Neural cell (in vitro differentiated cells): ENCODE results near the gene LRRC27. TPM values are rescaled to one million over a fixed set of nuclear protein-coding genes. Genes with fewer than 3 reads are reported as not detected.

Experiments used
- H2AFZ ChIP-seq: fragments of 200-600, 300-800 bp; sonication (generic), shearing (Covaris generic); 2 replicates; pipeline ENCODE4 v1.6.0; 2014; ENCODE audit warnings: low read depth, mild to moderate bottlenecking, antibody characterized with exemption, low read length, moderate library complexity
- H3F3A ChIP-seq: fragments of 200-600 bp; shearing (Covaris generic); 2 replicates; pipeline ENCODE4 v1.6.1; 2016; ENCODE audit warnings: mild to moderate bottlenecking, moderate library complexity, mixed read lengths, antibody characterized with exemption, low read length; ENCODE audit not compliant: insufficient read depth, poor library complexity, severe bottlenecking
- H3K27ac ChIP-seq: fragments of 200-600, 300-800 bp; sonication (generic), shearing (Covaris generic); 2 replicates; pipeline ENCODE4 v1.5.1; 2014; ENCODE audit warnings: mild to moderate bottlenecking, low read length, moderate library complexity
- H3K27me3 ChIP-seq: fragments of 300-800, 200-600 bp; sonication (generic), shearing (Covaris generic); 2 replicates; pipeline ENCODE4 v1.6.0; 2014; ENCODE audit warnings: mild to moderate bottlenecking, low read depth, low read length, moderate library complexity; ENCODE audit not compliant: insufficient read depth
- H3K36me3 ChIP-seq: fragments of 300-800, 200-600 bp; sonication (generic), shearing (Covaris generic); 2 replicates; pipeline ENCODE4 v1.5.1; 2014; ENCODE audit warnings: mild to moderate bottlenecking, antibody characterized with exemption, low read length, moderate library complexity; ENCODE audit not compliant: insufficient read depth
- H3K4me2 ChIP-seq: fragments of 300-800, 200-600 bp; sonication (generic), shearing (Covaris generic); 2 replicates; pipeline ENCODE4 v1.6.0; 2014; ENCODE audit warnings: mild to moderate bottlenecking, low read length
- H3K4me3 ChIP-seq: fragments of 300-800, 200-600 bp; sonication (generic), shearing (Covaris generic); 2 replicates; pipeline ENCODE4 v1.5.1; 2014; ENCODE audit warnings: mild to moderate bottlenecking, low read length, moderate library complexity
- H3K79me2 ChIP-seq: fragments of 200-600 bp; shearing (Covaris generic); replicated peaks from 2 replicates; pipeline ENCODE4 v1.6.0; 2014; ENCODE audit warnings: mild to moderate bottlenecking, low read length, moderate library complexity; ENCODE audit not compliant: insufficient read depth
- H3K9ac ChIP-seq: fragments of 300-800, 200-600 bp; sonication (generic), shearing (Covaris generic); 2 replicates; pipeline ENCODE4 v1.6.1; 2016; ENCODE audit warnings: mild to moderate bottlenecking, low read length, mixed read lengths
- H3K9me2 ChIP-seq: fragments of 200-600 bp; shearing (Covaris generic); 2 replicates; pipeline ENCODE4 v1.6.1; 2016; ENCODE audit warnings: mild to moderate bottlenecking, low read length, mixed read lengths; ENCODE audit not compliant: insufficient read depth
- H3K9me3 ChIP-seq: fragments of 200-600, 300-800 bp; sonication (generic), shearing (Covaris generic); 2 replicates; pipeline ENCODE4 v1.6.1; 2016; ENCODE audit warnings: mild to moderate bottlenecking, mixed run types, low read length, moderate library complexity, mixed read lengths
- H4K20me1 ChIP-seq: fragments of 200-600 bp; shearing (Covaris generic); 2 replicates; pipeline ENCODE4 v1.6.1; 2016; ENCODE audit warnings: mild to moderate bottlenecking, mixed run types; ENCODE audit not compliant: insufficient read depth
- CTCF ChIP-seq: fragments of 450-650 bp; IDR thresholded peaks from 2 replicates; pipeline ENCODE4 v1.5.1; 2014; ENCODE audit warnings: antibody characterized with exemption, mild to moderate bottlenecking, moderate library complexity; ENCODE audit not compliant: poor library complexity, severe bottlenecking
- EP300 ChIP-seq: fragments of 450-650 bp; conservative IDR thresholded peaks from 2 replicates; pipeline ENCODE4 v1.6.1; 2014; ENCODE audit warnings: antibody characterized with exemption, mild to moderate bottlenecking, moderate library complexity; ENCODE audit not compliant: poor library complexity, severe bottlenecking
- EZH2 ChIP-seq: fragments of 200-600, 300-800 bp; shearing (Covaris generic), sonication (generic); IDR thresholded peaks from 2 replicates; pipeline ENCODE4 v1.6.1; 2014; ENCODE audit warnings: antibody characterized with exemption, low read length, borderline replicate concordance, mild to moderate bottlenecking; ENCODE audit not compliant: insufficient read depth, poor library complexity, severe bottlenecking
- MXI1 ChIP-seq: fragments of 450-650 bp; conservative IDR thresholded peaks from 2 replicates; pipeline ENCODE4 v1.6.1; 2014; ENCODE audit warnings: antibody characterized with exemption, mild to moderate bottlenecking; ENCODE audit not compliant: poor library complexity, severe bottlenecking
- POLR2AphosphoS5 ChIP-seq: IDR thresholded peaks from 2 replicates; pipeline ENCODE4 v1.6.1; 2012
- RAD21 ChIP-seq: fragments of 450-650 bp; conservative IDR thresholded peaks from 2 replicates; pipeline ENCODE4 v1.6.1; 2014; ENCODE audit warnings: antibody characterized with exemption, mild to moderate bottlenecking, moderate library complexity
- REST ChIP-seq: IDR thresholded peaks from 2 replicates; pipeline ENCODE4 v1.6.1; 2012; ENCODE audit warnings: borderline replicate concordance
- SMC3 ChIP-seq: fragments of 450-650 bp; conservative IDR thresholded peaks from 2 replicates; pipeline ENCODE4 v1.6.1; 2014; ENCODE audit warnings: antibody characterized with exemption, mild to moderate bottlenecking, moderate library complexity; ENCODE audit not compliant: poor library complexity
- TAF1 ChIP-seq: IDR thresholded peaks from 2 replicates; pipeline ENCODE4 v1.6.1; 2012; ENCODE audit warnings: low read depth
- polyA plus RNA-seq: library from polyadenylated mRNA; depleted of rRNA; stranded (reverse); fragments of >200 nt; gene quantifications from 2 replicates; pipeline ENCODE4 v1.2.3, GENCODE V29; 2014

Gene LRRC27
- polyA plus RNA-seq, 1 donor from 2014 or later: 26.7 TPM

- TF ChIP-seq MXI1: no peak
- no peak for TF ChIP-seq REST
- no peak for TF ChIP-seq EZH2
- no peak for TF ChIP-seq POLR2AphosphoS5
- TF ChIP-seq TAF1: no peak
- TF ChIP-seq RAD21: no peak
- no peak for TF ChIP-seq CTCF
- Histone ChIP-seq H3K4me3 (peak overlapping the region; percentile 73), H3K36me3 (no peaks in the 10 kb centered on the region), H4K20me1 (no peaks in the 10 kb centered on the region), H3K9me3 (no peaks in the 10 kb centered on the region), H3K27ac (no peak overlapping the region), H3F3A (no peaks in the 10 kb centered on the region), H2AFZ (no peak overlapping the region), H3K4me2 (no peak overlapping the region), H3K9me2 (no peaks in the 10 kb centered on the region), H3K9ac (peak overlapping the region; percentile 74), H3K27me3 (no peaks in the 10 kb centered on the region), H3K79me2 (peaks cover 6% of the 10 kb centered on the region)
Measured at GRCh38 chr10:132394936-132395703, 63.1 kb downstream of the LRRC27 start.

GRCh38 chr10:132395704-132396493 lies 63.9 kb downstream of the LRRC27 start:
- no peak overlapping the region for H2AFZ ChIP-seq
- H3K36me3 ChIP-seq: no peaks in the 10 kb centered on the region
- TF ChIP-seq RAD21: no peak
- TF ChIP-seq SMC3: no peak
- TF ChIP-seq EP300: no peak
- no peak for TF ChIP-seq EZH2
- peak overlapping the region; percentile 48 for H3K4me2 ChIP-seq
- H3K4me3 ChIP-seq: peak overlapping the region; percentile 73
- no peaks in the 10 kb centered on the region for H3F3A ChIP-seq
- H3K27ac ChIP-seq: no peak overlapping the region
- peaks cover 6% of the 10 kb centered on the region for H3K79me2 ChIP-seq
- H3K27me3 ChIP-seq: no peaks in the 10 kb centered on the region
- H4K20me1 ChIP-seq: no peaks in the 10 kb centered on the region
- no peaks in the 10 kb centered on the region for H3K9me2 ChIP-seq
- H3K9me3 ChIP-seq: no peaks in the 10 kb centered on the region
- H3K9ac ChIP-seq: peak overlapping the region; percentile 74
